DOHH2 (cell line): Measurements from ENCODE around the gene FRY.
A peak's percentile ranks its signal among the peaks of the same experiment; 100 is the strongest.

ENCODE experiments used
- H3F3A ChIP-seq: fragments of 200-600 bp; sonication (generic), shearing (Covaris generic); 2 replicates; pipeline ENCODE4 v1.6.0; 2016; ENCODE audit warnings: antibody characterized with exemption, mild to moderate bottlenecking; ENCODE audit not compliant: control insufficient read depth, insufficient read depth
- H3K27ac ChIP-seq: fragments of 200-600 bp; sonication (generic); 2 replicates; pipeline ENCODE4 v1.5.1; 2014; ENCODE audit warnings: low read depth, mild to moderate bottlenecking, low read length, moderate library complexity
- H3K27me3 ChIP-seq: fragments of 200-600 bp; sonication (generic); 2 replicates; pipeline ENCODE4 v1.6.1; 2014; ENCODE audit warnings: mild to moderate bottlenecking, low read length, mixed read lengths; ENCODE audit not compliant: control insufficient read depth
- H3K36me3 ChIP-seq: fragments of 200-600 bp; sonication (generic); 2 replicates; pipeline ENCODE4 v1.6.1; 2014; ENCODE audit warnings: mild to moderate bottlenecking, low read length, moderate library complexity, mixed read lengths; ENCODE audit not compliant: control insufficient read depth
- H3K4me1 ChIP-seq: fragments of 200-600 bp; sonication (generic); 2 replicates; pipeline ENCODE4 v1.6.1; 2014; ENCODE audit warnings: mild to moderate bottlenecking, low read length, mixed read lengths; ENCODE audit not compliant: control insufficient read depth
- H3K4me2 ChIP-seq: fragments of 200-600 bp; sonication (generic); 2 replicates; pipeline ENCODE4 v1.6.0; 2014; ENCODE audit warnings: mild to moderate bottlenecking, low read length, moderate library complexity
- H3K4me3 ChIP-seq: fragments of 200-600 bp; sonication (generic); 2 replicates; pipeline ENCODE4 v1.5.1; 2014; ENCODE audit warnings: mild to moderate bottlenecking, low read length, mixed read lengths
- H3K79me2 ChIP-seq: fragments of 200-600 bp; sonication (generic); 2 replicates; pipeline ENCODE4 v1.6.1; 2014; ENCODE audit warnings: mild to moderate bottlenecking, low read length, mixed read lengths; ENCODE audit not compliant: control insufficient read depth
- H3K9me2 ChIP-seq: fragments of 200-600 bp; sonication (generic); replicated peaks from 2 replicates; pipeline ENCODE4 v1.6.1; 2014; ENCODE audit warnings: mild to moderate bottlenecking, low read length, mixed read lengths; ENCODE audit not compliant: control insufficient read depth
- H3K9me3 ChIP-seq: fragments of 200-600 bp; sonication (generic); 2 replicates; pipeline ENCODE4 v1.6.1; 2014; ENCODE audit warnings: antibody characterized with exemption, low read length, mixed read lengths; ENCODE audit not compliant: control insufficient read depth, insufficient read depth
- H4K20me1 ChIP-seq: fragments of 200-600 bp; sonication (generic); 2 replicates; pipeline ENCODE4 v1.6.0; 2014; ENCODE audit warnings: low read depth, mild to moderate bottlenecking, antibody characterized with exemption, low read length, moderate library complexity; ENCODE audit not compliant: control insufficient read depth, insufficient read depth
- EZH2phosphoT487 ChIP-seq: fragments of 200-600 bp; sonication (generic); IDR thresholded peaks from 2 replicates; pipeline ENCODE4 v1.6.1; 2017; ENCODE audit warnings: borderline replicate concordance, mild to moderate bottlenecking, antibody characterized with exemption, low read length, moderate library complexity, mixed read lengths
- TF ChIP-seq, protein P1 (sequence below): fragments of 200-600 bp; sonication (generic); IDR thresholded peaks from one replicate; pipeline ENCODE4 v1.5.1; 2014; ENCODE audit warnings: antibody characterized with exemption, mild to moderate bottlenecking, low read depth, low read length; ENCODE audit not compliant: poor library complexity, severe bottlenecking

Gene FRY

GRCh38 chr13:32045537-32045936 is 14.0 kb downstream of the FRY start:
- TF ChIP-seq, protein P1, sequence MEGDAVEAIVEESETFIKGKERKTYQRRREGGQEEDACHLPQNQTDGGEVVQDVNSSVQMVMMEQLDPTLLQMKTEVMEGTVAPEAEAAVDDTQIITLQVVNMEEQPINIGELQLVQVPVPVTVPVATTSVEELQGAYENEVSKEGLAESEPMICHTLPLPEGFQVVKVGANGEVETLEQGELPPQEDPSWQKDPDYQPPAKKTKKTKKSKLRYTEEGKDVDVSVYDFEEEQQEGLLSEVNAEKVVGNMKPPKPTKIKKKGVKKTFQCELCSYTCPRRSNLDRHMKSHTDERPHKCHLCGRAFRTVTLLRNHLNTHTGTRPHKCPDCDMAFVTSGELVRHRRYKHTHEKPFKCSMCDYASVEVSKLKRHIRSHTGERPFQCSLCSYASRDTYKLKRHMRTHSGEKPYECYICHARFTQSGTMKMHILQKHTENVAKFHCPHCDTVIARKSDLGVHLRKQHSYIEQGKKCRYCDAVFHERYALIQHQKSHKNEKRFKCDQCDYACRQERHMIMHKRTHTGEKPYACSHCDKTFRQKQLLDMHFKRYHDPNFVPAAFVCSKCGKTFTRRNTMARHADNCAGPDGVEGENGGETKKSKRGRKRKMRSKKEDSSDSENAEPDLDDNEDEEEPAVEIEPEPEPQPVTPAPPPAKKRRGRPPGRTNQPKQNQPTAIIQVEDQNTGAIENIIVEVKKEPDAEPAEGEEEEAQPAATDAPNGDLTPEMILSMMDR, result no peak
- TF ChIP-seq EZH2phosphoT487, result no peak
- Histone ChIP-seq H3K27ac (peak overlapping the region; percentile 97), H3K4me1 (peaks cover 98% of the 10 kb centered on the region), H3K36me3 (peaks cover 67% of the 10 kb centered on the region), H3K79me2 (peaks cover 85% of the 10 kb centered on the region), H3K4me3 (peak overlapping the region; percentile 58), H3F3A (peaks cover 42% of the 10 kb centered on the region), H4K20me1 (no peaks in the 10 kb centered on the region), H3K27me3 (no peaks in the 10 kb centered on the region), H3K9me2 (no peaks in the 10 kb centered on the region), H3K4me2 (peak overlapping the region; percentile 85), H3K9me3 (no peaks in the 10 kb centered on the region)

GRCh38 chr13:32045982-32046785 is 14.6 kb downstream of the FRY start:
- Histone ChIP-seq H3K79me2 (peaks cover 86% of the 10 kb centered on the region), H3K9me3 (no peaks in the 10 kb centered on the region), H3K9me2 (no peaks in the 10 kb centered on the region), H3K4me3 (peak overlapping the region; percentile 58), H4K20me1 (no peaks in the 10 kb centered on the region), H3F3A (peaks cover 39% of the 10 kb centered on the region), H3K27me3 (no peaks in the 10 kb centered on the region), H3K27ac (peak overlapping the region; percentile 97), H3K4me1 (peaks cover 91% of the 10 kb centered on the region), H3K36me3 (peaks cover 65% of the 10 kb centered on the region), H3K4me2 (peak overlapping the region; percentile 85)
- TF ChIP-seq, protein P1, result no peak
- no peak for TF ChIP-seq EZH2phosphoT487

GRCh38 chr13:32047088-32047487 is 15.5 kb downstream of the FRY start:
- no peaks in the 10 kb centered on the region for H4K20me1 ChIP-seq
- peaks cover 82% of the 10 kb centered on the region for H3K4me1 ChIP-seq
- H3K79me2 ChIP-seq, result peaks cover 86% of the 10 kb centered on the region
- no peaks in the 10 kb centered on the region for H3K9me2 ChIP-seq
- H3K27me3 ChIP-seq, result no peaks in the 10 kb centered on the region
- peaks cover 67% of the 10 kb centered on the region for H3K36me3 ChIP-seq
- peak overlapping the region; percentile 58 for H3K4me3 ChIP-seq
- peaks cover 34% of the 10 kb centered on the region for H3F3A ChIP-seq
- no peak for TF ChIP-seq EZH2phosphoT487
- TF ChIP-seq, protein P1, result no peak
- H3K27ac ChIP-seq, result peak overlapping the region; percentile 97
- peak overlapping the region; percentile 85 for H3K4me2 ChIP-seq
- H3K9me3 ChIP-seq, result no peaks in the 10 kb centered on the region
